ENCODE data around the gene TCEA2.

TCEA2 gene

GRCh38 chr20:64041781-64042053 lies 21.3 kb upstream of the TCEA2 start:
- TF ChIP-seq, protein P1, sequence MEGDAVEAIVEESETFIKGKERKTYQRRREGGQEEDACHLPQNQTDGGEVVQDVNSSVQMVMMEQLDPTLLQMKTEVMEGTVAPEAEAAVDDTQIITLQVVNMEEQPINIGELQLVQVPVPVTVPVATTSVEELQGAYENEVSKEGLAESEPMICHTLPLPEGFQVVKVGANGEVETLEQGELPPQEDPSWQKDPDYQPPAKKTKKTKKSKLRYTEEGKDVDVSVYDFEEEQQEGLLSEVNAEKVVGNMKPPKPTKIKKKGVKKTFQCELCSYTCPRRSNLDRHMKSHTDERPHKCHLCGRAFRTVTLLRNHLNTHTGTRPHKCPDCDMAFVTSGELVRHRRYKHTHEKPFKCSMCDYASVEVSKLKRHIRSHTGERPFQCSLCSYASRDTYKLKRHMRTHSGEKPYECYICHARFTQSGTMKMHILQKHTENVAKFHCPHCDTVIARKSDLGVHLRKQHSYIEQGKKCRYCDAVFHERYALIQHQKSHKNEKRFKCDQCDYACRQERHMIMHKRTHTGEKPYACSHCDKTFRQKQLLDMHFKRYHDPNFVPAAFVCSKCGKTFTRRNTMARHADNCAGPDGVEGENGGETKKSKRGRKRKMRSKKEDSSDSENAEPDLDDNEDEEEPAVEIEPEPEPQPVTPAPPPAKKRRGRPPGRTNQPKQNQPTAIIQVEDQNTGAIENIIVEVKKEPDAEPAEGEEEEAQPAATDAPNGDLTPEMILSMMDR (IDR thresholded peaks at IDR 0.05; ENCODE audit: insufficient read depth, missing control alignments) = no peak
- DNase-seq (ENCODE audit: insufficient read length, low spot score) (no peak), FAIRE-seq (no peak)

DNA sequence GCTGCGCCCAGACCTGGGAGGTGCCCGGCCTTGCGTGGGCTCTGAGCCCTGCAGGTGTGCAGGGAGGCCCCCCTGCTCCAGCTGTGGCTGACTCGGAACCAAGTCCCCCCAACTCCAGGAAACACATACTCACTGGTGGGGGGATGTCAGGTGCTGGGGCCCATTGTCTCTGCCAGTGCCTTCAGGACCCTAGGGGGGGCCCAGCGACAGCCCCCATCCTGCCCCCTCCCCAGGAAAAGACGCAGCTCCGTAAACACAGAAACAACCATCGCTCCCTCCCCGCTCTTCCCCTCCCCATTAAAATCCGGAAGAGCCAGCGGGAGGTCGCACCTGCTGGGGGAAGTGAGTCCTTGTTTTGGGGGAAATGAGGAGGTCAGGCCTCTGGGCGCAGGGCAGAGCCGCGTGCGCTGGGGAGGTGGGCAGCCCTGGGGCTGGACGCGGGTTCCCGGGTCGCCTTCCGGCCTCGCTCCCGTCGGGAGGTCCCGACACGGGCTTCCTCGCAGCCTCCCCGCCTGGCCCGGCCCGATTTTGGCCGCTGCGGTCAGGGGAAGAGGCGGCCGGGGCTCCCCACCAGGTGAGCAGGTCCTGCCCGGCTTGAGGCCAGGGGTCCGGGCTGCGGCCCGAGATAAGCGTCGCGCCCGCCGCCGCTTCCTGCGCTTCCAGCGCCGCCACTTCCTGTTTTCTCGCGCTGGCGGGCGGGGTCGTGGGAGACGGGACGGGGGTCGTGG lies 20.8 kb upstream of the TCEA2 start:
- FAIRE-seq = no peak
- TF ChIP-seq, protein P1 (IDR thresholded peaks at IDR 0.05; ENCODE audit: insufficient read depth, missing control alignments) = no peak
- DNase-seq (ENCODE audit: insufficient read length, low spot score) = no peak

- TF ChIP-seq, protein P1 (IDR thresholded peaks at IDR 0.05; ENCODE audit: insufficient read depth, missing control alignments) = no peak
- no peak for FAIRE-seq
- DNase-seq (ENCODE audit: insufficient read length, low spot score) = no peak
Measured at GRCh38 chr20:64043768-64044167, 19.2 kb upstream of the TCEA2 start.

DNA sequence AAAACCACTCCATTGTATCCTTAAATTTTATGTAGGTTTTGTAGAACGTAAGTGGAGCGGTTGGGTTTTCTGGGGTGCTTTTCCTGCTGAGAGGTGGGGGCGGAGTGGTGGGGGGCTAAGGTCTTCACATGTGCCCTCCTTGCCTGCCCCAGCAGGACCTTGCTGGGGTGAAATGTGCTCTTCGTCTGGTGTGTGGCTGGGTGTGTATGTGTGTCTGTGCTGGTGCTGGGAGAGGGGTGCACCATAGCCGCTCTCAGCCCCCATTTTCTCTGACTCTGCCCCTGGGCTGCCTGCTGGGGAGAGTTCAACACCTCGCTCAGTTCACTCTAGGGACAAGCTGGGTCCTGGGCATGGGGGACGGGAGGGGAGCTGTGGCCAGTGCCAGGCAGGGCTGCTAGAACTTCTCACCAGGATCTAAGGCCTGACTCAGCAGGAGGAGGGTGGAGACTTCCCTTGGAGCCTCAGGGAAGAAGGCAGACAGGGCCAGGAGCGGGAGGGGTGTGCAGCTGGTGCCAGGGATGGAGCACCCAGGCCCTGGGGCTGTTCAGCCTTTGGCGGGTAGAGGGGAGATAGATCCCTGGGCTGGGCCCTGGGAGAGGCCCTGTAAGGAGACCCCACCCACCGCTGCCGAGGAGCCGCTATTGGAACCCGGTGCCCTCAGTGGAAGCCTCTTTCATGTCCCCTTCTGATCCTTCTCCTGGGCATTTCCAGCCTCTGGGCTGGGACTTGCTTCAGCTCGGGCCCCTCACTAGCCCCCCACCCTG lies 18.3 kb upstream of the TCEA2 start:
- TF ChIP-seq, protein P1 (IDR thresholded peaks at IDR 0.05; ENCODE audit: insufficient read depth, missing control alignments) = no peak
- FAIRE-seq = no peak
- DNase-seq (ENCODE audit: insufficient read length, low spot score) = no peak

- DNase-seq (ENCODE audit: insufficient read length, low spot score) (no peak), FAIRE-seq (no peak)
- TF ChIP-seq, protein P1 (IDR thresholded peaks at IDR 0.05; ENCODE audit: insufficient read depth, missing control alignments) = no peak
Measured at GRCh38 chr20:64045346-64046011, 17.5 kb upstream of the TCEA2 start.

DNA sequence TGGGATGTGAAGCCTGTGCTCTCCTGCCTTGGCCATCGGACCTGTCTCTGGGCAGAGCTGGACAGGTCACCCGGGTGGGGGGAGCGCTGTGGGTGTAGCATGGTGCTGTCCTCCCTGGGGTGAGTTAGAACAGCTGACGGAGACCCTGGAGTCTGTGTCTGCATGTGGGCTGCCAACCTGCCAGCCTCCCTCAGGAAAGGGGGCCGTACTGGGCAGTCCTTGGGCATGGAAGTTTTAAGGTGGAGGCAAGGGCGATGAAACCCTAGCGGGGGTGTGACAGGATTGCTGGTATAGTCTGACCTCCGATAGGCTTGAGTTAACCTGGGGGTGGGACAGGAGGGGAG lies 16.0 kb upstream of the TCEA2 start:
- FAIRE-seq (no peak), DNase-seq (ENCODE audit: insufficient read length, low spot score) (no peak)
- TF ChIP-seq, protein P1 (IDR thresholded peaks at IDR 0.05; ENCODE audit: insufficient read depth, missing control alignments) = no peak

- TF ChIP-seq, protein P1 (IDR thresholded peaks at IDR 0.05; ENCODE audit: insufficient read depth, missing control alignments) = no peak
- FAIRE-seq = no peak
Measured at GRCh38 chr20:64047968-64048401, 15.0 kb upstream of the TCEA2 start.

More at GRCh38 chr20:64047968-64048401, 15.0 kb upstream of the TCEA2 start:
- no peak for DNase-seq (ENCODE audit: insufficient read length, low spot score)

All from D721Med (cell line).